AG04450 (cell line): ENCODE results near the gene TMED4. TPM values are rescaled to one million over a fixed set of nuclear protein-coding genes. Genes with fewer than 3 reads are reported as not detected.

Experiments used
- CTCF ChIA-PET: fragments of 300-600, 350-600 bp; formaldehyde crosslinking; extraction: SDS; loops from one replicate; lab custom pipeline; 2022; ENCODE audit warnings: antibody characterized with exemption, inconsistent platforms; lab: Charles Lee
- POLR2A ChIA-PET: fragments of 350-600 bp; formaldehyde crosslinking; extraction: SDS; loops from one replicate; lab custom pipeline; 2021; ENCODE audit warnings: antibody characterized with exemption, inconsistent platforms; lab: Yijun Ruan, JAX
- DNase-seq: peaks from one replicate; pipeline ENCODE4 v3.0.0-alpha.2; 2011; ENCODE audit warnings: low read depth, low spot score
- H3K27ac ChIP-seq: one replicate; pipeline ENCODE4 v1.5.1; 2012; ENCODE audit warnings: low read depth, low read length, control low read depth
- H3K27me3 ChIP-seq: one replicate; pipeline ENCODE4 v1.6.0; 2012; ENCODE audit warnings: low read length; ENCODE audit not compliant: control insufficient read depth, insufficient read depth
- H3K4me3 ChIP-seq: 2 replicates; pipeline ENCODE4 v1.5.1; 2011; ENCODE audit warnings: mild to moderate bottlenecking, low read depth, low read length, control low read depth
- H3K9me3 ChIP-seq: 2 replicates; pipeline ENCODE4 v1.5.1; 2012; ENCODE audit warnings: low read length; ENCODE audit not compliant: control insufficient read depth, insufficient read depth
- CTCF ChIP-seq: IDR thresholded peaks from 2 replicates; pipeline ENCODE4 v1.5.1; 2011; ENCODE audit warnings: low read depth, low read length, control low read depth, inconsistent platforms
- polyA plus RNA-seq: library from polyadenylated mRNA; depleted of rRNA; stranded (reverse); fragments of >200 nt; gene quantifications from 2 replicates; pipeline ENCODE4 v1.2.3, GENCODE V29; 2011

The TMED4 gene
- polyA plus RNA-seq, 1 experiment, result 78.4 TPM

DNA sequence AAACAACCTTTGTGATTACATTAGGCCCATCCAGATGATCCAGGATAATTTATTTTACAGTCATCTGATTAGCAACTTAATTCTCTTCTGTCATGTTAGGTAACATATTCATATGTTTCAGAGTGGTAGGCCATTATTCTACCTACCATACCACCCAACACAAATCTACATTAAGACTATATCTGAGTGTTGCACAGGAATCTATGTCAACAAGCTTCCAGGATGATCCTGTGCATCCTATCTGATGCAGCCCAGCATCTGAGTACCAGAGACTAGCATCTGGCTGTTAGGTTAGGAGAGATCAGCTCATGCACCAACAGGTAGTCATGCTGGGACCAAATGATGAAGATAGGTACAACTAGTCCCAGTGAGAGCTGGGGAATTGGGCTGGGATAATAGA, 7.0 kb downstream of the TMED4 start:
- POLR2A ChIA-PET, result no interaction called here
- TF ChIP-seq CTCF, result no peak

DNA sequence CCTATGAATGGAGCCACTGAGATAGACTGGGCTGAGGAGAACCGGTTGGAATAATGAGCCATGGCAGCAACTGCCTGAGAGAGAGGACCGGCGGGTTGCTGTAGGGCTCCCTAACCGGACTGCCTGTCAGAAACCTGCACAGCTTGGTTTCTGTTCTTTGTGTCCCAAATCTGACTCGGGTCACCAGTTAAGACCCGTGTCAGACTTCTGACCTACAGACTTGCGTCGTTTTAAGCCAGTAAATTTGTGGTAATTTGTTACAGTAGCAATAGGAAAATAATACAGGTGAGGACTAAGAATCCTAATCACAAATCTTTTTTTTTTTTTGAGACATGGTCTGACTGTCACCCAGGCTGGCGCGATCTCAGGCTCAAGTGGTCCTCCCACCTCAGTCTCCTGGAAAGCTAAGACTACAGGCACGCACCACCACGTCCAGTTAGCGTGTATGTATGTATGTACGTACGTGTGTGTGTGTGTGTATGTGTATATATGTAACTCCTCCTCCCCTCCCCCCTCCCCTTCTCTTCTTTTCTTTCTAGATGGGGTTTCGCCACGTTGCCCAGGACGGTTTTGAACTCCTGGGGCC, 7.7 kb downstream of the TMED4 start:
- ChIA-PET CTCF (interaction anchor here (0.8 to 1.4 kb wide), 3 partner anchors 9 to 85 kb away, joined by 3 read pairs; no protein-coding TSS in a partner anchor), POLR2A (interaction anchor here (0.5 to 2.3 kb wide), 12 partner anchors 8 to 672 kb away, joined by 3 to 11 read pairs (median 4); partner anchors contain the start of genes H2AZ2, NUDCD3 and TMED4)
- DNase-seq, result no peak

More for the DNA sequence above, 7.0 kb downstream of the TMED4 start:
- Histone ChIP-seq H3K27ac (peak overlapping the region; percentile 11), H3K4me3 (peak overlapping the region; percentile 98), H3K27me3 (no peaks in the 10 kb centered on the region), H3K9me3 (peaks cover 4% of the 10 kb centered on the region; the same call in 1 of the 2 replicates)
- CTCF ChIA-PET, result no interaction called here
- DNase-seq, result no peak

DNA sequence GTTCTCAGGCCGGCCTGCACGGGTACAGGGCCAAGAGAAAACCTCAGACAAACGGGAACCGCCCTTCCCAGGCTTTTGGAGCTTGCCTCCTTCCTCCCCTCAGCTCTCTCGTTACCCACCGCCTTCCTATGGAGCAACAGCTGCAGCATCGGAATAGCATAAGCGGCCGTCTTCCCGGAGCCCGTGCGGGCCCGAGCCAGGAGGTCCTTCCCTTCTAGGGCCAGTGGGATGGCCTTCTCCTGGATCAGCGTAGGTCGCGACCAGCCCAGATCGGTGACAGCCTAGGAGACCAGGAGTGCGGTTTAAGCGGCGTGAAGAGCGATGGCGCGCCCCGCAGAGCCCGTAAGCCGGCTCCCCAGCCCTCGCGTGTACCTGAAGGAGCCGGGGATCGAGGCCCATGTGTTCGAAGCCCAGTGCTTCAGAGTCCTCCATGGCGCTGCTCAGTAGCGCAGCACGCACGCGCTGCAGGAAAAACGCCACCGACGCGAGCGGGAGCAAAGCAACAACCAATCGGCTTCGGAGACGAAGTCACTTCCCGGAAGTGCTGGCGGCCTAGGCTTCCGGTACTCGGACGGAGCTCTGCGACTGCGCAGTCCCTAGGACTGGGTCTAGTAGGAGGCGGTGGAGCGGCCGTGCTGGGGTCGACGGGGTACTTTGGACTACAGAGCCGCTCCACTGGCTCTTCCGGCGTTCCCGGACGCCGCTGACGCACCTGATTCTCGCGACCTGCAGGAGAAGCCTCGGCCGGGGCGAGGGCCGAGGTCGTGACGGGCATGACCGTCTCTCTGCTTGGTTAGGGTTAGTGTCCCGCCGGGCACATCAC, 8.4 kb downstream of the TMED4 start, which contains the start of gene DDX56:
DDX56 (minus strand) TSS at position 445 of the 823 bp plus-strand sequence; CDS start at position 432, 13 bp downstream.
- Histone ChIP-seq H3K9me3 (peaks cover 4% of the 10 kb centered on the region; the same call in 1 of the 2 replicates), H3K4me3 (peak within 1 kb of the TSS; percentile 98), H3K27ac (peak within 1 kb of the TSS; percentile 52), H3K27me3 (no peaks in the 10 kb centered on the region)
- ChIA-PET CTCF (interaction anchor here (0.8 to 1.4 kb wide), 4 partner anchors 8 to 273 kb away, joined by 3 read pairs; no protein-coding TSS in a partner anchor), POLR2A (interaction anchor here (0.5 to 2.3 kb wide), 13 partner anchors 9 to 672 kb away, joined by 3 to 11 read pairs (median 4); partner anchors contain the start of genes H2AZ2, NUDCD3, OGDH and TMED4)
- no peak for TF ChIP-seq CTCF
- DNase-seq, result peak; percentile 83

More for the DNA sequence above, 7.7 kb downstream of the TMED4 start:
- TF ChIP-seq CTCF, result no peak
- H3K27me3 ChIP-seq, result no peaks in the 10 kb centered on the region
- peak overlapping the region; percentile 98 for H3K4me3 ChIP-seq
- peaks cover 4% of the 10 kb centered on the region; the same call in 1 of the 2 replicates for H3K9me3 ChIP-seq
- peak overlapping the region; percentile 52 for H3K27ac ChIP-seq

DNA sequence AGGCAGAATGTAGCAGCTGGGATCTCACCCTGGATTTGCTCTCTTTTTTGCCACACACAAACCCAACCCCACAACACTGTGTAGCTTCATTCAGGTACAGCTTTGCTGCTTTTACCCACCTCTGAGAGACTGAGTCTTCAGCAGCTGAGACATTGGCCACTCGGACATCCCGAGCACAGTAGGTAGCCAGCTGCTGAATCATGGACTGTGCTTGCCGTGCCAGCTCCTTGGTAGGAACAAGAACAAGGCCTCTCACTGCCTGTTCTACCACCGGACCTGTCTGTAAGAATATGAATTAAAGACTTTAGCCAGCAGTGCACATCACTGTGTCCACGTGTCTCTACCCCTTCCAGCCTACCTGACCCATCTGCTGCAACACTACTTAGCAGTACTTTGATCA, 9.3 kb downstream of the TMED4 start:
- H3K27me3 ChIP-seq, result no peaks in the 10 kb centered on the region
- no peak for DNase-seq
- no peak for TF ChIP-seq CTCF
- peak overlapping the region; percentile 98 for H3K4me3 ChIP-seq
- H3K9me3 ChIP-seq, result peaks cover 4% of the 10 kb centered on the region; the same call in 1 of the 2 replicates
- ChIA-PET POLR2A (interaction anchor here (2.3 kb wide), 1 partner anchor 10 kb away, joined by 11 read pairs; the partner anchor contains the start of gene TMED4), CTCF (interaction anchor here (0.9 to 1.4 kb wide), 4 partner anchors 8 to 274 kb away, joined by 3 to 5 read pairs (median 3); no protein-coding TSS in a partner anchor)
- H3K27ac ChIP-seq, result no peak overlapping the region
